IPS-20b (cell line): ENCODE data around the gene LPP.

Experiments
- H3K27ac ChIP-seq: one replicate; pipeline ENCODE4 v1.5.1; 2013; ENCODE audit warnings: low read length
- H3K27me3 ChIP-seq: 2 replicates; pipeline ENCODE4 v1.6.1; 2013; ENCODE audit warnings: mild to moderate bottlenecking, low read length, inconsistent platforms; ENCODE audit not compliant: insufficient read depth
- H3K36me3 ChIP-seq: 2 replicates; pipeline ENCODE4 v1.6.1; 2013; ENCODE audit warnings: low read depth, mild to moderate bottlenecking, inconsistent platforms, low read length, moderate library complexity; ENCODE audit not compliant: insufficient read depth
- H3K4me1 ChIP-seq: 2 replicates; pipeline ENCODE4 v1.6.1; 2013; ENCODE audit warnings: mild to moderate bottlenecking, control low read depth, inconsistent platforms, low read length, moderate library complexity; ENCODE audit not compliant: insufficient read depth
- H3K4me3 ChIP-seq: 2 replicates; pipeline ENCODE4 v1.5.1; 2013; ENCODE audit warnings: mild to moderate bottlenecking, low read length, inconsistent platforms
- H3K9ac ChIP-seq: 2 replicates; pipeline ENCODE4 v1.6.1; 2013; ENCODE audit warnings: low read depth, mild to moderate bottlenecking, inconsistent platforms, low read length, moderate library complexity
- H3K9me3 ChIP-seq: 2 replicates; pipeline ENCODE4 v1.6.1; 2013; ENCODE audit warnings: mild to moderate bottlenecking, low read depth, low read length, inconsistent platforms; ENCODE audit not compliant: insufficient read depth

LPP gene

DNA sequence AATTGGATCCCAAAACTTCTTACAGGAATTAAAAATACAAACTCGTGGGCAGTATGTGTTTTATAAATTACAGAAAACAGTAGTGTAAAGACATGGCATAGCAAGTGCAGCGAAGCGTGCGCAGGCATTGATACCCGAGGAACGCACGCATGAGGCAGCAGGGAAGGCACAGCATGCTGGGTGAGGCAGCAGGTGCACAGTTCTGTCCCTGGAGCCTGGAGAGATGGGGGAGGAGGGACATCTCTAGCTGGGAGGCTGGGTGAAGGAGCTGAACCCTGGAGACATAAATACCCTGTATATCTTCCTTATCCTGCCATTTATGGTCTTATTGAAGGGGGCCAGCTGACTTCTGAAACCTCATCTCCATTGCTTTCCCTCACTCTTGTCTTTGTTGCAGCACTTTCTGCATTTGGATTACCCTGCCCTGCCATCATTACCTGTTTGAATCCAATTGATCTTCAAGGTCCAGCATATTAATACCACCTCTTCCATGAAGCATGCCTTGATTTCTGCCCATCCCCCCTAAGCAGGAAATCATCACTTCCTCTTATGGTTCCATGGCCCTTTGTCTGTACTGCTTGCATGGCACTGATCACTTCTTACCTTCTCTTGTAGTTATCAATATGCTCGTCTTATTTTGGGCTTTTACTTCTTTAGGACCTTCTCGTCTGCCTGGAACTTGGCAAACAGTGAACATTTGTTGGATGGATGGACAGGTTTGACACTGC lies 20.5 kb downstream of the LPP start:
- H3K27ac ChIP-seq: no peak overlapping the region
- H3K36me3 ChIP-seq: peaks cover 3% of the 10 kb centered on the region; the same call in 1 of the 2 replicates
- no peaks in the 10 kb centered on the region for H3K9me3 ChIP-seq
- H3K27me3 ChIP-seq: no peaks in the 10 kb centered on the region
- H3K4me3 ChIP-seq: no peak overlapping the region
- H3K4me1 ChIP-seq: peaks cover 15% of the 10 kb centered on the region; the same call in 1 of the 2 replicates
- no peak overlapping the region for H3K9ac ChIP-seq

DNA sequence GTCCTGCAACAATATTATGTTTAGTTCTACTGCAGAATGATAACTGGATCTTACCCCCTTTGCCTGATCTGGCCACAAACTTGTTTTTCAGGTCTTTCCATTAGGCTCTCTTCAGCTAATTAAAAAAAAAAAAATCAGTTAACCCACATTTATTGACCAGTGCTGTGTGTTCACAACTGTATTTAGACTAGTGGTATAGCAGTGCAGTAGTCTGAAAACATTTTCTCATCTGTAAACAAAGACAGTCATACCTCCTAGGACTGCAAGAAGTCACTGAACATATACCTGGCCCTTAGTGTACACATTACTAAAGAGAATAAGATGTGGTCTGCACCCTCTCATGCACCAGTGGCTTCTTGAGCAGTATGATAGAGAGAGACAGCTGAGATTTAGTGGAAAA lies 22.5 kb downstream of the LPP start:
- peaks cover 3% of the 10 kb centered on the region; the same call in 1 of the 2 replicates for H3K36me3 ChIP-seq
- no peaks in the 10 kb centered on the region for H3K27me3 ChIP-seq
- peaks cover 9% of the 10 kb centered on the region; the same call in 1 of the 2 replicates for H3K4me1 ChIP-seq
- no peak overlapping the region for H3K4me3 ChIP-seq
- no peak overlapping the region for H3K9ac ChIP-seq
- no peak overlapping the region for H3K27ac ChIP-seq
- no peaks in the 10 kb centered on the region for H3K9me3 ChIP-seq

DNA sequence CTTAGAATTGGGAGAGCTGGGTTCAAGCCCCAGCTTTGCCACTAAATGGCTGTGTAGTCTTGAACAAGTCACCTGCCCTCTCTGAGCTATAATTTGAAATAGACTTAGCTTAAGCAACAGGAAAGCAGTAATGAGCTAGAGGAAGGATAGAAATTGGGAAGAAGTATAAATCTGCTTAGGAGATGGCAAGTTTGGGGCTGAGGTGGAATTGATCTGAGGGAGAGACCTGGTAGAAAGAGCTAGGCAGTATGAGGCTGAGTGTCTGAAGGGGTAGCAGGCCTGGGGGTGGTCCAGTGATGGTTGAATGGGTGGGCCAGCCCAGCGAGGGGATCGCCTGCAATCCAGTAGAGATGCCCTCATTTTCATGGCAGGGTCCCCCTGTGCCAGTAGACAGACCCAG lies 22.9 kb downstream of the LPP start:
- Histone ChIP-seq H3K4me1 (peaks cover 9% of the 10 kb centered on the region; the same call in 1 of the 2 replicates), H3K4me3 (no peak overlapping the region), H3K27ac (no peak overlapping the region), H3K36me3 (peaks cover 3% of the 10 kb centered on the region; the same call in 1 of the 2 replicates), H3K9me3 (no peaks in the 10 kb centered on the region), H3K27me3 (no peaks in the 10 kb centered on the region), H3K9ac (no peak overlapping the region)

DNA sequence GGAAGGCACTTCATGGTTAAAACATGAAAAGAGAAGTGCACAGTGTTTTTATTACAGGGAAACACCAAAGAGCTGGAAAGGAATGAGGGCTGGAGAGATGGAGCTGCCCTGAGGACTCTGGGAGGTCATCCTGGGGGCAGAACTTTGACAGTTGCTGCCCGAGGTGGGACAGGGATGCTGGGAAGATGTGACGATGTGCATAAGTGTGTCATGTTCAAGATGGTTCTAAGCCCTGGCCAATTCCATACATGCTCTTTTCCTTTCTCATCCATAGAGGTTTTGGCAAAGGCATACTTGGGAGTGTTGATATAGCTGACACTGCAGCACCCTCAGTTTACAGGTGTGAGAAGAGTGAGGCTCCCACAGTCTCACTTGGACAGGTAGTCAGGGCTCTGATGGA lies 23.8 kb downstream of the LPP start:
- Histone ChIP-seq H3K4me1 (peaks cover 9% of the 10 kb centered on the region; the same call in 1 of the 2 replicates), H3K4me3 (no peak overlapping the region), H3K9me3 (no peaks in the 10 kb centered on the region), H3K36me3 (peaks cover 3% of the 10 kb centered on the region; the same call in 1 of the 2 replicates), H3K9ac (no peak overlapping the region), H3K27ac (no peak overlapping the region), H3K27me3 (no peaks in the 10 kb centered on the region)

DNA sequence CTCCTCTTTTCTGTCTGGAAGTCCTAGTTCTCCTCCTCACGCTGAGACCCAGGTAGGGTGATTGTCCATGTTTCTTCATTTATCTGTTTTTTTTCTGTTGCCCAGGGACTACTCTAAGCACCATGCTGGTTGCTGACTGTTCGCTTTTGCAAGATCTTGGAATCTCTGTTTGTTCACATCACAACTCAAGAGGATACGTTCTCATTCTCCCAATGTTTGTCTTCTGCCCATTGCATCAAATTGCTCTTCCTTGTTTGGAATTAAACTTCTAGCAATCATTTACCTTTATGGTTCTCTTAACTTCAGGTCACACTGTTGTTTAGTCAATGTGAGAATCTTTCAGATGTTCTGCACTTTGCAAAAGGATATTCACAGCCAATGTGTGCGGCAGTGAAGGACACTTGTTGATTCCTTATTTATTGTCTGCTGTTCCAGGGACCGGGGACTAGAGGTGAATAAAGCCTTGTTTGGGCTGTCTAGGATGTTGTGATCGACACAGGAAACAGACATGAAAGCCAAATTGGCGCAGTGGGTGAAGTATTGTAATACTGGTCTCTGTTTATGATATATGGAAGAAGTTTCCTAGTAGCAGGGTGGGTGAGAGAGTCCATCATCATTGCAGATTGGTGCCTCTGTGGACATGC lies 24.5 kb downstream of the LPP start:
- Histone ChIP-seq H3K36me3 (peaks cover 3% of the 10 kb centered on the region; the same call in 1 of the 2 replicates), H3K4me3 (no peak overlapping the region), H3K4me1 (peaks cover 9% of the 10 kb centered on the region; the same call in 1 of the 2 replicates), H3K9me3 (no peaks in the 10 kb centered on the region), H3K9ac (no peak overlapping the region), H3K27ac (no peak overlapping the region), H3K27me3 (no peaks in the 10 kb centered on the region)

DNA sequence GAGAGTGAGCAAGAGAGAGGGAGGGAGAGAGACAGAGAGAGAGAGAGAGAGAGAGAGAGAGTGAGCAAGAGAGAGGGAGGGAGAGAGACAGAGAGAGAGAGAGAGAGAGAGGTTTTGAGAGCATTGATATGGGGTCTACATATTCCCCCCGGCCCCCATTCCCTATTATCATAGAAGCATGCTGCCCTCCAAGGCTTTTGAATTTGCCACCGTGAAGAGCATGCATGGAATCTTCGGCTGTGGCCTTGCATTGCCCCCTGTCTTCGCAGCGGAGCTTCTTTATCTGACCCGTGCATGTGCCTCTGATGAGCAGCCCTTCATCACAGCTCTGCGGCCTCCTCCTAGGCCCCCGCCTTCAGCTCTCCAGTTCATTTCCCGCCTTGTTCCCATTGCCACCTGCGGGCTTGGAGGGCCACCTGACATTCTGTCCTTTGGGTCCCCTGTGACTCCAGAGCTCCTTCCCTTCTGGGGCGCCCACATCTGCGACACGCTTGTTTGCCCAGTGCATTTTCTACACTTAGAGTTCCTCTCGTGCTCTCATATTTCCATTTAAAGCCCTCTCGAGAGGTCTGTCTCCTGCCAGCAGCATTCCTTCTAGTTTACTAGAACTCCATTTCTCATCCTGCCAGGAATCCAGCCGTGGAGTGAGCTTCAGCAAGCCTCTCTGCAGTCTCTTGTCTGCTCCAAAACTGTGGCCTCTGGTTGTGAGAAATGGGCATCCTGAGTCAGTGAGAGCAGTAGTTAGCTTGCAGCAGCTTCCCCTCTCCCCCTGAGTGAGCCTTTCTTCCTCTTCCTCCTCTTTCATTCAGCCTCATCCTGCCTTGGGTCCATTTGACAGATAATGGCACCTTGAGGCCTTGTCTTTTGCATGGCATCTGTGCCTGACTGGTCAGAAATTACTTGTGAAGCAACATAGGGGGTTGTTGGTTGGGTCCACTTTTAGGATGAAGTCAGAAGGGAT lies 25.3 kb downstream of the LPP start:
- H3K9me3 ChIP-seq: no peaks in the 10 kb centered on the region
- no peak overlapping the region for H3K27ac ChIP-seq
- H3K4me1 ChIP-seq: peaks cover 15% of the 10 kb centered on the region
- H3K27me3 ChIP-seq: no peaks in the 10 kb centered on the region
- peaks cover 3% of the 10 kb centered on the region; the same call in 1 of the 2 replicates for H3K36me3 ChIP-seq
- no peak overlapping the region for H3K4me3 ChIP-seq
- H3K9ac ChIP-seq: no peak overlapping the region

DNA sequence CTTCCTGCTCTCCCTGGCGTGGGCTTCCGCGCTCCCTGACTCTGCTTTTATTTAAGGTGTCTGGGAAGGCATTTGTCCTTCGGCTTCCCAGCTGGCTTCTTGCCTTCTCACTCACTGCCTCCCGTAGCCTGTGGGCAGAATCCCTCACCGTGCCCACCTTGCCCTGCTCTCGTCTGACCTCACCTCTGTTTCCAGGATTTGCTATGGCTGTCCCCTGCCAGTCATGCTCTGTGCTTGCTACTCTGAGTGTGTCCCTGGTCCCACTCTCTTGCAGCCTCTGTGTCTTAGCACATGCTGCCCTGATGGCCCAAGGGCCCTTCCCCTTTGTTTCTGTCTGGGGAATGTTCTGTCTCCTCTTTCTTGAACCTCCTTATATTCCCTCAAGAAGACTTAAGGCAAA lies 26.2 kb downstream of the LPP start:
- Histone ChIP-seq H3K9me3 (no peaks in the 10 kb centered on the region), H3K36me3 (peaks cover 3% of the 10 kb centered on the region; the same call in 1 of the 2 replicates), H3K27ac (no peak overlapping the region), H3K4me1 (peaks cover 22% of the 10 kb centered on the region), H3K27me3 (no peaks in the 10 kb centered on the region), H3K9ac (no peak overlapping the region), H3K4me3 (no peak overlapping the region)

DNA sequence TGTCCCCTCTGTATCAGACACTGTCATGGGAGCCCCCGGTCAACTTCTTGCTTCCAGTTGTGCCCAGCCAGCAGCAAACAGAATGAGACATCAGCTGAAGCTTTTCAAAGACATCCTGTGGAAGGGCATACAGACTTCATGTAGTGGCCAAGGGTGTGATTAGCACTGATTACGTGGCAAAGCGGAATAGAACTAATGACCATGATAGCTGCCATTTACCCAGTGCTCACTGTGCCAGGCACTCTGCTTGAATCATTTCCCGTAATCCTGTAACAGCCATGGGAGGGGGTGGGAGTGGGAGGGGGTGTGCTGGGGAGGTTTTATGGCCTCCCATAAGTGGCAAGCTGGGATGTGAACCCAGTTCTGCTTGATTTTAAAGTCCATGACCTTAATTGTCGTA lies 29.5 kb downstream of the LPP start:
- H3K9ac ChIP-seq: no peak overlapping the region
- no peaks in the 10 kb centered on the region for H3K27me3 ChIP-seq
- H3K27ac ChIP-seq: no peak overlapping the region
- H3K4me3 ChIP-seq: no peak overlapping the region
- H3K36me3 ChIP-seq: peaks cover 1% of the 10 kb centered on the region; the same call in 1 of the 2 replicates
- H3K9me3 ChIP-seq: no peaks in the 10 kb centered on the region
- H3K4me1 ChIP-seq: peaks cover 31% of the 10 kb centered on the region

DNA sequence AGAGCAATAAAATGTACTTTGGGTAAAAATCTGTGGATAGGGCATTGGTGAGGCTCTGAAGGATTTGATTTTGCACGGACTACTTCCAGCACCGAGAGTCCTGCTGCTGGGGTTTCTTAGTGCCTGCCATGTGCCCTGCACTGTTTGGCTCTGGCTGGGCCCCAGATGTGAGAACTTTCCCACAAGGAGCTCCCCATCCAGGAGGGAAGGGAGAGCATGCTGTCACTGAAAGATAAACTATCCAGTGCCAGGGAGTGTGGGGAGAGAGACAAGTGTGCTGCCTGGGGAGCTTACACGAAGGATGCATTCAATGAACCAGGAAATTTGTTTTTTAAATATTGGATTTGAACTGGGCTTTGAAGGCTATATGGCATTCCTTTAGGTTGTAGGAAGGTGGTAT lies 30.2 kb downstream of the LPP start:
- Histone ChIP-seq H3K27ac (no peak overlapping the region), H3K9ac (no peak overlapping the region), H3K4me1 (peaks cover 28% of the 10 kb centered on the region), H3K4me3 (no peak overlapping the region), H3K36me3 (no peaks in the 10 kb centered on the region), H3K27me3 (no peaks in the 10 kb centered on the region), H3K9me3 (no peaks in the 10 kb centered on the region)

DNA sequence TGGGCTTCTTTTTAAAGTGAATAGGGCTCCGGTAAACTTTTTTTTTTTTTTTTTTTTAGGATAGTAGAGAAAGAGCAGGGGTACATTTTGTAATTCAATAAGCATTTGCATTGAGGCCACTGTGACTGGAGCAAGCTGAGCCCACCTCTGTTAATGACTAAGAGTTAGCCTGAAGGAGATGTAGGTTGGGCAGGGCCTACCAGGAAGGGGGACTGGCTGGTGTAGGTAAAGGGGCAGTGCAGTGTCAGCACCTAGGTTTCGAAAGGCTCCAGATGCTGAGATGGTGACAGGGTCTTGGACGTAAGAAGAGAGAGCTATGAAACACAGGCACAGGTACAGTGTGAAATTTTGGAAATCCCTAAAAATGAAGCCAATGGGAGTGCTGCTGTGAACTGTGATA lies 30.7 kb downstream of the LPP start:
- Histone ChIP-seq H3K4me1 (peaks cover 23% of the 10 kb centered on the region), H3K27ac (no peak overlapping the region), H3K27me3 (no peaks in the 10 kb centered on the region), H3K36me3 (no peaks in the 10 kb centered on the region), H3K4me3 (no peak overlapping the region), H3K9me3 (no peaks in the 10 kb centered on the region), H3K9ac (no peak overlapping the region)

DNA sequence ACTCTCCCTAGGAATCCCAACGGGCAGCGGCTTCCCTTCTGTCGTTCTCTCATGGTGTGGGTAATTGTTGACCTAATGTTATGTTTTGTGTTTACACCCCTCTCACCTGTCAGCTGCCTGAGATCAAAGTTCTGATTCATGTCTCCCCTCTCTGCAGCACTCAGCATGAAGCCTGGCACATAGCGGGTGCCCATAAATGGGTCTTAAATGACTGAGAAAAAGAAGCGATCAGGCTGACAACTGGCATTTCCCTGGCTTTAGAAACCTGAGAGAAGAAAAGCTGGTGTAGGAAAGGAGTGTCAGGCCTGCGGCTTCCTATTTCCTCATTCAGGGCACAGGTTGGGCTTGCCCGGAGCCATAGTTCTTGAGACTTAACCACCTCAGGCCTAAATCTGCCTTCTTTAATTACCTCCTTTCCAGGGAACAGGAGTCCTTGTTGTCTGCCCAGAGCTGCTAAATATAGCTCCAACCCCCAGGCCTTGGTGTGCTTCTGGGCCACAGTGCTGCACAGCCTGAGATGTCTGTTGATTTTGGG lies 31.8 kb downstream of the LPP start:
- no peaks in the 10 kb centered on the region for H3K9me3 ChIP-seq
- no peak overlapping the region for H3K27ac ChIP-seq
- no peak overlapping the region for H3K4me3 ChIP-seq
- H3K4me1 ChIP-seq: peaks cover 22% of the 10 kb centered on the region
- H3K27me3 ChIP-seq: no peaks in the 10 kb centered on the region
- no peak overlapping the region for H3K9ac ChIP-seq
- no peaks in the 10 kb centered on the region for H3K36me3 ChIP-seq
